NCI-H1417 treated with DMSO at 0.1 percent for 48 hours (cell line): Measurements from ENCODE around the gene ZNF750.

Experiments
- DNase-seq: peaks from one replicate; lab custom pipeline; 2025; lab: John Stamatoyannopoulos, UW

Gene ZNF750

DNA sequence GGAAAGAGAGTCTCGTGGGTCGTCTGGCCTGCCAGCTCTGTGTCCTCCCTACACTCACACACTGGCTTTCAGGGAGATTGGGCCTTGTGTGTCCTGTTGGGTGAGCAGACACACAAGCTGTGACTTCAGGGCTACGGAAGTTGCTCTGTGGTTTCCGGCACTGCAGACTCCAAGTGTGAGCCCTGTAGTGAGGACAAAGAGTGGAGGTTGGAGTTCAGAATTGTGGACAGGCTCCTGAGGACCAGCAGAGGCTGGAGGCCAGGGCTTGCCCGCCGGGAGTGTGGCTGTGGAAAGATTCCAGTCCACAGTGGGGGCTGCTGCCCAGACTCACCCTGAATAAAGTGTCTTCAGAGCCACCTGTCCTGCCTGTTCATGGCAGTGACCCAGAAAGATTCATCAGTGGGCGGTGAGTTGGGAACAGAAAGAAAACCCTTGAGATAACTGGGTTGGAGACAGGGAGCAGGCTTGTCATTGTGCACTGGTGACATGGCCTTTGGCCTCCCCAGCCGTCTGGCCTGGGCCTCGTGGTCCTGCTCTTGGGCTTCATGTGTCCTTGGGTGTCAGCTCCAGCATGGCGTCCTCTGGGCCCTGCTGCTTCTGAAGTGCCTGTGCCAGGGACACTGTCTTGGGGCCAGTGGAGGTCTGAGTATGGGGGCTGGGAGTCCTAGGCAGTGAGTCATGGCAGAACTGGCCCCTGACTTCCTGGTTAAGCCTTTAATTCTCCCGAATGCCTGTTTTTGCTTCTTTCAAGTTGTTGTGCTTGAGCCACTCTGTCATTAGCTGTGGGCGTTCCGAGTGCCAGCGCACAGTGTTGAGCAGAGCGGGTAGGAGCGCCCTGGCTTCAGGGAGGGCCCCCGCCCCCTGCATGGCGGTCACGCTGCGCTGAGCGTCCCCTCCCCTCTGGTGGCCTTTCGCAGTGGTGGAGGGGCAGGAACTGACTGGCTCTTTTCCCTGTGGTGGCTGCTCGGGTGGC, 19.9 kb upstream of the ZNF750 start:
- no peak for DNase-seq

DNA sequence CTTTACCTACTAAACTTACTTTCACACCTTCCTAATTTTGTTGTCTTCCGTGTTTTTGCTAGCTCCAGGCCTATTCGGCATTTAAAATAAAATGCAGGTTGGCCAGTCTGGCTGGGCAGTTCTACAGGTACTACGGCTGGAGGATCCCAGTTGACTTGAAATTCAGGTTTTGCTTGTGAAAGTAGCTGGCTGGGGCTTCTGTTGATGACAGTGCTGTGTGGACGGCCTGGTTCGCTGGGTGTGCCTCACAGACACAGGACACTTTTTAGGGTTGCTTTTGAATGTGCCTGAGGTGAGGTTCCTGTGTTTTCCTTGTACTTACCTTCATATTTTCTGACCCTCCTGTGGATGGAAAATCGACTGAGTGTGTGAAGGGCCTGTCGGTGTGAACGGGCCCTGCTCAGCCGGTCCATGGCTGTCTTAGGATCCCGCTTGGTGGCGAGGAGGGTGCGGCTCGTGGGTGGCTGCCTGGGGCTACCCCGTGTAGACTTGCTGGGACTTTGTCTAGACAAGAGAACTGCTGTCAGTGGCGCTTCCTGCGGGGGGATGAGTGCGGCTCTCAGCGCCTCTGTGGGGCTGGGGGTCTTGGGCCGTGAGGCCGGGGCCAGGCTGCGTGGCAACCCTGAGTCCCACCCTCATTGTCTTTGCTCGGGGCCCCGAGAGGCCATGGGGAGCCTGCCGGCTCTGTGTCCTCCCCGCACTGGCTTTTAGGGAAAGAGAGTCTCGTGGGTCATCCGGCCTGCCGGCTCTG, 18.7 kb upstream of the ZNF750 start:
- no peak for DNase-seq

DNA sequence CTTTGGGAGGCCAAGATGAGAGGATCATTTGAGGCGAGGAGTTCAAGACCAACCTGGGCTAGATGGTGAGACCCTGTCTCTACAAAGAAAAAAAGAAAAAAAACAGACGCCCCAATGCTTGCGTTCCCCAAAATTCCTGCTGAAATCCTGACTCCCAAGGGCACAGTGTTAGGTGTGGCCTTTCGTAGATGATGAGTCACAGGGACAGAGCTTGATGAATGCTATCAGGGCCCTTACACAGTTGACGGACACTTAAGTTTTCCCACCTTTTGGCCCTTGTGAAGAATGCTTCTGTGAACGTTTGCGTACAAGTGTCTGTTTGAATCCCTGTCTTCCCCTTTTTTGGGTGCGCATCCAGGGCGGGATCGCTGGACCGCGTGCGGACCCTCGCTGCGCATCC, 16.5 kb upstream of the ZNF750 start:
- DNase-seq = no peak

DNA sequence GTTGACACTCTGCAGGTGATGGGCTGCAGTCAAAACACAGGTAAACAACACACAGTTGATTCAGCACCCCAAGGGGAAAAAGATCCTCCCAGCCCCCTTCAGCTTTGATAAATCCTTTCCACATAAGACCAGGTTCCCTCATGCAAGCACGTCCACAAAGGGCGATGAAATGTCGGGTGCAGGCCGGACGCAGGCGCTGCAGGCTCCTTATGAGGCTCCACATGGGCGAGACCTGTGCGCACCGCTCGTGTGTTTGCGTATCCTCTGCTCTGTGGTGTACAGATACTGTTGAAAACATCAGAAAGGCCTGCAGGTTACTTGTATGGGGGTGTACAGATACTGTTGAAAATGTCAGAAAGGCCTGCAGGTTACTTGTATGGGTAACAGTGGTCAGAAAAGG, 14.4 kb upstream of the ZNF750 start:
- no peak for DNase-seq

DNA sequence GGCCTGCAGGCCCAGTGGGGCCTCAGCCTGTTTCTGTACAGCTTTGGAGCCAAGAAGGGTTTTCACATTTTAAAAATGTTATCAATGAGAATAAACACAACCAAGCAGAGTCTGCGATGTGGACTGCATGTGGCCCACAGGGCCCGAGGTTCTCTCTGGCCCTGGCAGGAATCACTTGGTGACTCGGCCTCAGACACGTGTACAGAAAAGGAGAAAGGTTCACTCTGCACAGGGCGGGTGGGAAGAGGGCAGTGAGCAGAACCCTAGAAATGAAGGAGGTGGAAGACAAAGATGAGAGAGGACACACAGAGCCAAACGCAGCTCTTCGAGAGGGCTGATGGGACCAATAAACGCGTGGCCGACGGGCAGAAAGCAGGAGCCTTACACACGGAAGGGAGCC, 11.6 kb upstream of the ZNF750 start:
- DNase-seq = no peak

DNA sequence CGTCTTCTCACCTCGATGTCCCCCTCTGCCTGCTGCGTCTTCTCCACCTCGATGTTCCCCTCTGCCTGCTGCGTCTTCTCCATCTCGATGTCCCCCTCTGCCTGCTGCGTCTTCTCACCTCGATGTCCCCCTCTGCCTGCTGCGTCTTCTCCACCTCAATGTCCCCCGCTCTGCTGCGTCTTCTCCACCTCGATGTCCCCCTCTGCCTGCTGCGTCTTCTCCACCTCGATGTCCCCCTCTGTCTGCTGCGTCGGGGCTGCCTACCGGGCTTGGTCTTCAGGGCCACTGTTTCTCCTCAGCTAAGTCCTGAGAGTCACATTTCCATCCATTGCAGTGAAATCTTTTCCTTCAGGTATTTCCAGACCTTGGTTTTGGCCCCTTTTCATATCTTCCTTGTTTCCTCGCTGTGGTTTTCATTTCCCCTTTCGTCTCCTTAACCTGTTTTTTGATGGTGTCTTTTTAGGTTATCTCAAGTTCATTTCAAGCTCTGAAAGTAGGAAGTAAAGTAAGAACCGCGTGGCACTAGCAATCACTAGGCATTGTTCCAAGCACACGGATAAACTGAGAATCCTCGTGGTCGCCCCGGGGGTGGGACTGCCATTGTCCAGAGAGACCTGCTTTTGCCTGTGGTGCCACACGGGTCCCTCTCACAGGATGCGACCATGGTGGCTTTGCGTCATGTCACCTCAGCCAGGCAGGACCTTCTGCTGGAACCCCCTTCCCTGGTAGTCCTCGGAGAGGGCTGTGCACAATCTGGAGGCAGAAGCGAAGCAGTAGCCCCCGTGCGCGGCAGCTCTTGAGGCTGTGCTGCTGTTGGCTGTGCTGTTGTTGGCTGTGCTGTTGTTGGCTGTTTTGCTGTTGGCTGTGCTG, 9.5 kb upstream of the ZNF750 start:
- DNase-seq = no peak

DNA sequence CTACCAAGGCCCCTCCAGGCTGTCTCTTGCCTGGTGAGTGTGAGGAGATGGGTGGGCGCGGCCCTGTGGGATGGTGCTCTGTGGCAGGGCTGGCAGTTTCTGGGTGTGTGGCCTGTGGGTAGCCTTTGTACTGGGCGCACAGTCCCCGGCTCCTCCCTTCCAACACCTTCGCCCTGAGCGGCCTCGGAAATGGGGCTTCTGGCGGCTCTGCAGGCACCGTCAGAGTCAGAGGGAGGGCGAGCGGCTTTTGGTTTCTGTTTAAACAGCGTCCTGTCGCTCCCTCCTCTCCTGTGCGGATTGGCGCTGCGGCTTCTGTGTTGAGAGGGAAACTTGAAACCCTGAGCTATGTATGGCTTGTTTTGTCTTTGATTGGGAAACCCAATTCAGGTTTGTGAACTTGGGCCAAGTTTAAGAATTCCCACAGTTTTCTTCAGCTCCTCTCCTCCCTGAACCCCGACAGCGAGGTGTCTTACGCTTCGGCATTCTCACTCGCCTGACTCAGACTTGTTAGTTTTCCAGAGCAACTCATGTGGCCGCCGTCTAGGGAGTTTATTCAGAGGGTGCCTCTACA, 8.3 kb upstream of the ZNF750 start:
- no peak for DNase-seq

DNA sequence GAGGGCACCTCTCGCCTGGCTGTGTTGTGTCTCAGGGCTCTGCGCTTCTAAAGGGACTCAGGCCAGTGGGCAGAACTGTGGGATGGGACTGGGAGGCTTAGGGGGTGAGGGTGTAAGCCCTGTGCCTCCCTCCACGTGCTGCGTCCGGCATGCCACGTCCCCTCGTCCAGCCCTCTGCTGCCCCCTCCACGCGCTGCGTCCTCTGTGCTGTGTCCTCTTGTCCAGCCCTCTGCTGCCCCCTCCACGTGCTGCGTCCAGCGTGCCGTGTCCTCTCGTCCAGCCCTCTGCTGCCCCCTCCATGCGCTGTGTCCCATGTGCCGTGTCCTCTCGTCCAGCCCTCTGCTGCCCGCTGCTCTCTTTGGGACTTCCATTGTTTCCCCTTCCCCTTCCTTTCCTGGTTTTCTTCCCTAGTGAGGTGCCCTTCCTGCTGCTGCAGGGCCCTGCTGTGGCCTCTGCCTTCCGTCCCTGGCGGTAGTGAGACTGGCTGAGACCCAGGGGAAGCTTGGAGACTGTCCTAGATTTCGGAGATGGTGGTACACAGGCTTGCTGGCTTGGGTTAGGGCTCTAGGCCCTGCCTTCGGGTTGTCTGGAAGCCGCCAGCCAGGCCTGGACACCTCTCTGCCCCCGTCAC, 6.4 kb upstream of the ZNF750 start:
- DNase-seq = no peak

DNA sequence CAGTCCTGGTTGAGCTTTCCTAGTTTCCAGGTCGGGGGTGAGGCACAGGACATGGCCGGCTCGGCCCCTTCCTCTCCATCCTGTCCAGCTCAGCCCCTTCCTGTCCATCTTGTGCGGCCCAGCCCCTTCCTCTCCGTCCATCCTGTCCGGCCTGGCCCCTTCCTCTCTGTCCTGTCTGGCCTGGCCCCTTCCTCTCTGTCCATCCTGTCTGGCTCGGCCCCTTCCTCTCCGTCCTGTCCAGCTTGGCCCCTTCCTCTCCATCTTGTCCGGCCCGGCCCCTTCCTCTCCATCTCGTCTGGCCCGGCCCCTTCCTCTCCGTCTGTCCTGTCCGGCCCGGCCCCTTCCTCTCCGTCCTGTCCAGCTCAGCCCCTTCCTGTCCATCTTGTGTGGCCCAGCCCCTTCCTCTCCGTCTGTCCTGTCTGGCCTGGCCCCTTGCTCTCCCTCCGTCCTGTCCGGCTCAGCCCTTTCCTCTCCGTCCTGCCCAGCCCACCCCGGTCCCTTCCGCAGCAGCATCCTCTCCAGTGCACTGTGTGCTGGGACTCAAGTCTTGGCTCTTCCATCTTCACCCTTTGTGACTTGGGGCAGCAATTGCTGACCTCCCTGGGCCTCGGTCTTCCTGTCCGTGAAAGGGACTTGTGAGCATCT, 5.5 kb upstream of the ZNF750 start:
- no peak for DNase-seq

DNA sequence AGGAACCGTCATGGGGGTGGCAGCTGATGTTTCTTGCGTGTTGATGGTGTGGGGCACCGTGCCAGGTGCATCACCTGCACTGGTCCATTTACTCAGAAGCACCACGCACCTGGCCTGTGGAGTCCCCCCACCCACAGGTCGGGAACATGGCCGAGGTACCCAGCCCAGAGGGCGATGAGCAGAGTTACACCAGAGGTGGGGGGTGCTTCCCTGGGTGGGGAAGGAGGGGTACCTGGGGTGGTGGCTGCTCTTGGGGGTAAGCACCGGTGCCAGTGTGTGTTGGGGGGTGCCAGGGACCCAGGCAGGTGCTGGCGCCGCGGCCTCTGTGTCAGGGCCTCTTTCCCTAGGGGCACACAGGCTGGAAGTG, 5.0 kb upstream of the ZNF750 start:
- DNase-seq = no peak

DNA sequence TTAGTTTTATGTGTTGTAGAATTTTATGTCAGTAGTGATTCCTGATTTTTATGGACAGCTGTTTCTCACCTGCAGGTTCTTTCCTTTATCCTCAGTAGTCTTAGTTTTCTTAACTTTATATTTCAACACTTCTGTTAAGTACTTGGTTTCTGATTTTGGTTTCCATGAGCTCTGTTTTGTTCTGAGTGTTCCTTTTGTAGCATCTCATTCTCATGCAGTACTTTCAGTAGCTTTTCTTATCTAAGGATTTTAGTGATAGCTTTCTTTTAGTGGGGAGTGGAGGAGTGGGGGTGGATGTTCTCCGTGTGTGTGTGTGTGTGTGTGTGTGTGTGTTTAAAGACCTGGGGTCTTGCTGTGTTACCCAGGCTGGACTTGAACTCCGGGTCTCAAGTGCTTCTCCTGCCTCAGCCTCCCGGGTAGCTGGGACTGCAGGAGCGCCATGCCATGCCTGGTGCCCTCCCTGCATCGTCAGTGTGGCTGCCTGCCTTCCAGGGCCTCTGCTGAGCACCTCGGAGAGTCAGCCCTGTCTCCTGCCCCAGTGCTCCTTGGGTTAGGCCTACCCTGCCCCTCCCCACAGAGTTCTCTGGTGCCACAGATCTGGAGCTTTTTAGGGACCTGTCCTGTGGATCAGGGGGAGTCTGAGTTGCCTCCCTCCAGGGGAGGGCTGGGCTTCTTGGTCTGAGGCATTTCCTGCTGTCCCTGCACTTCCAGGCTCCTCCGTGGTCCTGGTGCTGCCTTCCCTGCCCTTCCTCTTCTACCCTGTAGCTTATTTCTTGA, 4.3 kb upstream of the ZNF750 start:
- DNase-seq = no peak

DNA sequence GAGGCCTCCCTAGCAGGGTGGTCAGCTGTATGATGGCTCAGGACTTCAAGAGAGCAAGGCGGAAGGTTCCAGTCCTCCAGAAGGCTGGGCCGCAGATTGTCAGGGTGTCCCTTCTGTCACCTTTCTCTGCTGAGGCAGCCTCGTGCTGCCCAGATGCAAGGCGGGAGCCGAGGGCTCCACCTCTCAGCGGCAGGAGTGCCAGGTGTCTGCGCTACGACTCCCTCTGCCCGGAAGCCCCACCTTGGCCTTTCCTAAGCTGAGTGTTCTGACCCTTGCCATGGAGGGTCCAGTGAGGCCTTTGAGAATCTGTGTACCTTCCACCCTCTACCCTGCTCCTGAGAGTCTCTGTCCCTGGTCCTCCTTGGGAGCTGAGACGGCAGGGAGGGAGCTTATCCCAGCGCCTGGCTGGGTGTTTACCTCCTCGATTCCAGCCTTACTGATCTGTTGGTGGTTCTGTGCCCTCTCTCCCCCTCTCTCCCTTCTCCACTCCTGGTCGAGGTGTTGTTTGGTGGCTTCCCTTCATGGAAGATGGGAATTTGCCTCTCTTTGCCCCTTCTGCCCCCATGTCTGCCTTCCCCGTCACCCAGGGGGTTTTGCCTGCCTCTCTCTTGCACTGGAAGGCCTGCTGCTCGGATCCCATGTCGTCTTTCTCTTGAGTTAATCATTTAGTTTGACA, 2.2 kb upstream of the ZNF750 start:
- no peak for DNase-seq

DNA sequence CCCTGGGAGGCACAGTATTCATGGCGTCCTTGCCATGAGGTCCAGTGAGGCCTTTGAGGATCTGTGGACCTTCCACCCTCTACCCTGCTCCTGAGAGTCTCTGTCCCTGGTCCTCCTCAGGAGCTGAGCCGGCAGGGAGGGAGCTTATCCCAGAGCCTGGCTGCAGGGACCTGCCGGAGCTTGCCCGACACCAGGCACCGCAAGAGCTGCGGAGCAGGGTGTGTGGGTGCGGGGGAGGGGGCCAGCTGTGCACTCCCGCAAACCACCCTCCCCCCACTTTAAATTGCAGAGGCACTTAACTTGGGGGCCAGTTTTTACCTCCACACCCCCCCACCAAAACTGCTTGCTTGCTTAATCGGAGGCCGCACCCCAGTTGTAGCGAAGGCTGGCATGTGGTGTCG, 609 bp upstream of the ZNF750 start:
- no peak for DNase-seq

DNA sequence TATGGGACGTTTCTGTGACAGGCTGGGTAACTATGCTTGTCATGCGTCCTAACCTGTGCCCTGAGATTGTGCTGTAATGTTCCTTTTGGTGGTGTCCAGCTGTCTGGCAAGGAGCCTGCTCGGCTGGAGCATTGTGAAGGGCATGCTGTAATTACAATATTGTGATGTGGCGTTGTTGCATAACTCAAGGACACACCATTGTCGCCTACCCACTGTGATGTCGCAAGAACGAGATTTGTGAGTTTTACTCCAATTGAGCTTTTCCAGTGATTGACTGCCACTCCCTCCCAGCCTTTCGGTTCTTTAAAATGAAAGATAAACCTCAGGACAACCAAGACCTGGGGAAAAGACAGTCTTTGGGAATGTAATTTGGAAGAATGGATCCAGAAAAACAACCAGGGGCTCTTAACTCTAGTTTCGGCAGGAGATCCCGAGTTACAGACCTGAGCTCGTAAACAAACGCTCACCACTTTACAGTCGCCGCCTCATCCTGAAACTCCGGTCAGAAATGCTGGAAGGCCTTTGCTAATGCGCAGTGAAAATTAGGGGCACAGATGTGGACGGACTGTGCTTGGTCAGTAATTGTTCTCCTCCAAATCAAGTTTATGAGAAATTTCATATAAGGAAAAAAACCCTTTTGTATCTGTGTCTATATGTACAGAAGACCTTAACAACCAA, 1.3 kb downstream of the ZNF750 start:
- DNase-seq = no peak

DNA sequence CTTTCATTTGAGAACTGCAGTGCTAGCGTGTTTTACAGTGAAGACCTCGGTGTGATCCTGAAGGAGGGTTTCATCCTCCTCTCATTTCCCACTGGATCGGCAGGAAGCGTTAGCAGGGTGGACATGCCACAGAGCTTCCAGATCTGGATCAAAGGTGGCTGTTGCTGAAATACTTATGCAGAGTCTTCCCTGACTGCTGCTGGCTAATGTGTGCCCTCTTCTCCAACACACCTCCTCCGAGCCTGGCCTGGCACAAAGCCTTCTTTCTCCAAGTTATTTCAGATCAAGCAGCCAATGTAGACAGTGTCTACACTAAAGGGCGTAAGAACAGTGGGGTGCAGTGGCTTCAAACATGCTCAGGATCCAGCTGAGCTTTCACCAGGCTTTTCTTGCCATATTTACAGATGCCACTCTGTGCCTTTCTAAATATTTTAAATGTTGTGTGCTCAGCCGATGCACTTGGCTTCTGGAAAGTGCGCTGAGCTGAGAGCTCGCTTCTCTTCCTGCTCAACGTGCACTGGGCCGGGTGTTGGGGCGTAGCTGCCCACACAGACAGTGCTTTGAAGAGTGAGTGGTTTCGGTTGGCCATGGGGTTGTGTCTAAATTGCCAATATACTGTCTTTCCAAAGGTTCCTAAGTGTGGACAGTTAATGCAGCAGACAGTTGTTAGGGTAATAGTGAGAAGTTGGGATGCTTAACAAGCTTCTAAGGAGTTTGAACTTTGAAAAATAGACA, 2.1 kb downstream of the ZNF750 start:
- DNase-seq = no peak

DNA sequence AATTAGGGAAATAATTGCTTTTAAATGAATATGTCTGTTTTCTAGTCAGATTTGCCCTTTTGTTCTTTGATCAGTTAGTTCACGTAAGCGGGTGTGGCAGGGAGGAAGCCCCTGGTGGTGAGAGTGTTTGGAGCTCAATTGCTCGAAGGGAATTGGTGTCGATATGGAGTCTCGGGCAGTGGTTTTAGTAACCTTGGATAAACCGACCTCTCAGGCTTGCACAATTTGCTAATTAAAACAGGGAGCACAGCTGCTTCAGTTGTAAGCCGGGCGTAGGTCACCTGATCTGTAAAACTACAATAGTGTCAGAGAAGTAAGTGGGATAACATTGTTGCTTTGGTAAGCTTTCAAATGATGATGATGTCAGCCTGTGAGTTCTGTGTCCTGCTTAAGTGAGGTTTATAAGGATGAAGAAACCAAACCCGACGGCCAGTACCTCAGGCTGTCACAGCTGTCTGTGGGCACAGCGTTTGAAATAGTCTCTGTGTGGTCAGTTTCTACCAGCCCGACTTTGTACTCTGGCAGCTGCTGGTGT, 2.9 kb downstream of the ZNF750 start:
- no peak for DNase-seq

DNA sequence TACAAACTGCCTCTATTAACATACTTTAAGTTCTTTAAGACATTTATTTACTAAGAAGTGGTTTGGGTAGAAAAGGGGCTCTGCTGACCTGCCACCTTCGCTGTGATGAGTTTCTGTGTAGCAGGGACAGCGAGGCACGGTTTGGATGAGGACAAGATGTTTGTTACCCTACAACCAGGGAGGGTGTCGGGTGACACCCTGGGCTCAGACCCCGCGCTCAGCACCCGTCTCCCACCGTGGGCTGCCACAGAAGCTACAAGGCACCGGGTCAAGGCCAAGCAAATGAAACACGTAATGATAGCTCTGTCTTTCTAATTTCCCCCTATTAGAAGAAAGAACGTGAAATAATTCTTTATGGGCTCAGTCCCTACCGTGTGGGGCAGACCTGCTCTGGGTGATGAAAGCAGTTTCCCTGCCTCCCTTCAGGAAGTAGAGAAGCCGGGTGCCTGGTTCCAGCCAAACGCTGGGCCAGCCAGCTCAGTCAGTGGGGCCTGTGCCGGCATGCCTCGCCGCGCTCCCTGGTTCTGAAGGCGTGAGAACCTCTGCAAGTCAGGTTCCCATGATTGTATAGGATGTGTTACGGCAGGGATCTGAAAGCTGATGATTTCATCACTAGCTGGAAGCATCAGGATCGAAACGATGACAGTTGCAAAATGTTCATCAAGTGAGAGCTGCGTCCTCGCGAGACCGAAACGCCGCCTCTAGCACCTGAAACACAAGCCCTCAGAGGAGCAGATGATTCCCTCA, 3.9 kb downstream of the ZNF750 start:
- DNase-seq = no peak
